Upper lobe of right lung (tissue), 1 donor: Measurements from ENCODE around the gene LRMDA. TPM values are rescaled to one million over a fixed set of nuclear protein-coding genes. Genes with fewer than 3 reads are reported as not detected.

Source experiments
- ATAC-seq: fragments of 200-7000 bp; cut with Tn5 transposase; one replicate; pipeline ENCODE4 v1.9.1; 2020; ENCODE audit warnings: mild to moderate bottlenecking, moderate library complexity
- DNase-seq: peaks from one replicate; pipeline ENCODE4 v3.0.0-alpha.2; 2020
- H3K27ac ChIP-seq: fragments of 200-600 bp; one replicate; pipeline ENCODE4 v1.8.0; 2022
- H3K27me3 ChIP-seq: fragments of 200-600 bp; one replicate; pipeline ENCODE4 v1.8.0; 2022; ENCODE audit warnings: mild to moderate bottlenecking
- H3K36me3 ChIP-seq: fragments of 200-600 bp; one replicate; pipeline ENCODE4 v1.8.0; 2022
- H3K4me1 ChIP-seq: fragments of 200-600 bp; one replicate; pipeline ENCODE4 v1.8.0; 2022
- H3K4me3 ChIP-seq: fragments of 200-600 bp; one replicate; pipeline ENCODE4 v1.8.0; 2022; ENCODE audit warnings: mild to moderate bottlenecking
- H3K9me3 ChIP-seq: fragments of 200-600 bp; one replicate; pipeline ENCODE4 v1.8.0; 2022
- intact Hi-C: fragments of 100-400 bp; cut with DNase I; formaldehyde crosslinking; loops from one replicate; pipeline ENCODE4 v1.11.0; 2022
- total RNA-seq: library from RNA; stranded (reverse); fragmentation: NEBNext Ultra II Directional; extraction: Animal tissue kit (Norgen Biotek cat#: 25700); gene quantifications from one replicate; pipeline ENCODE4 v1.2.1, GENCODE V29; 2021
- TF ChIP-seq, protein P1 (sequence below): fragments of 200-600 bp; IDR thresholded peaks from one replicate; pipeline ENCODE4 v1.8.0; 2022; ENCODE audit warnings: antibody characterized with exemption
- donor health status: DM: no; HTN: yes; CAD: no; lungs with severe emphysema.

Gene LRMDA
- total RNA-seq, 1 donor from 2014 or later: 20.0 TPM

DNA sequence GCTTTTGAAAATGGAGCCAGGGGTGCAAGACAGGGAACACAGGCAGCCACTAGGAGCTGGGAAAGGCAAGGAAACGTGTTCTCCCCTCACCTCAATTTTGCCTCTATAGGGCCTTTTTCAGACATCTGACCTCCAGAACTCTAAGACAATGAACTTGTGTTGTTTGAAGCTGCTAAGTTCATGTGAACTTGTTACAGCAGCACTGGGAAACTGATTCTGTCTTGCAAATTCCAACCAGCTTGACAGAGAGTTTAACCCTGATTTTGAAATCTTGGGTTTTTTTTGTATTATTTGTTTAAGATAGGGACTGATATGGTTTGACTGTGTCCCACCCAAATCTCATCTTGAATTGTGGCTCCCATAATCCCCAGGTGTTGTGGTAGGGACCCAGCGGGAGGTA is 852.9 kb downstream of the LRMDA start:
- Histone ChIP-seq H3K27ac (no peak overlapping the region), H3K4me1 (no peaks in the 10 kb centered on the region), H3K27me3 (no peaks in the 10 kb centered on the region), H3K4me3 (no peak overlapping the region), H3K9me3 (no peaks in the 10 kb centered on the region), H3K36me3 (no peaks in the 10 kb centered on the region)
- ATAC-seq (no peak), DNase-seq (no peak)
- TF ChIP-seq, protein P1, sequence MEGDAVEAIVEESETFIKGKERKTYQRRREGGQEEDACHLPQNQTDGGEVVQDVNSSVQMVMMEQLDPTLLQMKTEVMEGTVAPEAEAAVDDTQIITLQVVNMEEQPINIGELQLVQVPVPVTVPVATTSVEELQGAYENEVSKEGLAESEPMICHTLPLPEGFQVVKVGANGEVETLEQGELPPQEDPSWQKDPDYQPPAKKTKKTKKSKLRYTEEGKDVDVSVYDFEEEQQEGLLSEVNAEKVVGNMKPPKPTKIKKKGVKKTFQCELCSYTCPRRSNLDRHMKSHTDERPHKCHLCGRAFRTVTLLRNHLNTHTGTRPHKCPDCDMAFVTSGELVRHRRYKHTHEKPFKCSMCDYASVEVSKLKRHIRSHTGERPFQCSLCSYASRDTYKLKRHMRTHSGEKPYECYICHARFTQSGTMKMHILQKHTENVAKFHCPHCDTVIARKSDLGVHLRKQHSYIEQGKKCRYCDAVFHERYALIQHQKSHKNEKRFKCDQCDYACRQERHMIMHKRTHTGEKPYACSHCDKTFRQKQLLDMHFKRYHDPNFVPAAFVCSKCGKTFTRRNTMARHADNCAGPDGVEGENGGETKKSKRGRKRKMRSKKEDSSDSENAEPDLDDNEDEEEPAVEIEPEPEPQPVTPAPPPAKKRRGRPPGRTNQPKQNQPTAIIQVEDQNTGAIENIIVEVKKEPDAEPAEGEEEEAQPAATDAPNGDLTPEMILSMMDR: no peak
- intact Hi-C loops: no loop called here

DNA sequence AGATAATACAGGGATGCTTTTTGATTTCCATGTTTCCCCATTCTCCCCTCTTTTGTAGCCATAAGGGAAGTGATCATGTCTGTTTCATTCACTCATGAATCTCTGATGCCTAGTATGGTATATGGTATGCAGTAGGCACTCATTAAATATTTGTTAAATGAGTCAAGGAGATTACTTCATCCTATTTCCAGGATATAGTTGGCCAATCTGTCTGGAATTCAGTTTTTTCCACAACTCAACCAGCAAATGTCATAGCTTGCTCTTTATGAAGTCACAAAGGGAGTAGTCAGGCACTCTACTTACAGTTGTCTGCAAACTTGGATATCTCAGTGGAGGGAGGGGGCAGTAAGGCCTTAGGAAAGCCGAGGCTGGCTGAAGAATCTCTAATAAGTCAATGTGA is 853.6 kb downstream of the LRMDA start:
- intact Hi-C loops: no loop called here
- Histone ChIP-seq H3K27ac (no peak overlapping the region), H3K27me3 (no peaks in the 10 kb centered on the region), H3K4me3 (no peak overlapping the region), H3K36me3 (no peaks in the 10 kb centered on the region), H3K9me3 (no peaks in the 10 kb centered on the region), H3K4me1 (no peaks in the 10 kb centered on the region)
- TF ChIP-seq, protein P1: no peak
- DNase-seq (no peak), ATAC-seq (no peak)

DNA sequence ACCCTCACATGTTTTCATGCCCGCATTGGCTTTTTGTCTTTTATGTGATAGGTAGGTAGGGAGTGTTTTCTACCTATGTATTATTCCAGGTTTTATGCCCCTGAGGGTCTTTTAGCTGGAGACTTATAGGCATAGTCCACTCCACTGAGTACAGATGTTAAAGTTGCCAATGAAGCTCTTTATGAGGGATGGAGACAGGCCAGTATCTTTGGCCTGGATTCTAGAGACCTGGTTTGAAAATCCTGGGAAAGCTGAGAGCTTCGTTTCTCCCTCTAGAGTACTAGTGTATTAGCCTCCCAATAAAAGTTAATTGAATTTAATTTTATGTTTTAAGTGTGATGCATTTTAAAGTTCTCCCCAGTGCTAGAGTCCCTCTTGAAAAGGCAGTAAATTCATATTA is 854.1 kb downstream of the LRMDA start:
- Histone ChIP-seq H3K36me3 (no peaks in the 10 kb centered on the region), H3K27ac (no peak overlapping the region), H3K4me1 (no peaks in the 10 kb centered on the region), H3K9me3 (no peaks in the 10 kb centered on the region), H3K27me3 (no peaks in the 10 kb centered on the region), H3K4me3 (no peak overlapping the region)
- TF ChIP-seq, protein P1: no peak
- no peak for DNase-seq
- ATAC-seq: no peak
- intact Hi-C loops: no loop called here

DNA sequence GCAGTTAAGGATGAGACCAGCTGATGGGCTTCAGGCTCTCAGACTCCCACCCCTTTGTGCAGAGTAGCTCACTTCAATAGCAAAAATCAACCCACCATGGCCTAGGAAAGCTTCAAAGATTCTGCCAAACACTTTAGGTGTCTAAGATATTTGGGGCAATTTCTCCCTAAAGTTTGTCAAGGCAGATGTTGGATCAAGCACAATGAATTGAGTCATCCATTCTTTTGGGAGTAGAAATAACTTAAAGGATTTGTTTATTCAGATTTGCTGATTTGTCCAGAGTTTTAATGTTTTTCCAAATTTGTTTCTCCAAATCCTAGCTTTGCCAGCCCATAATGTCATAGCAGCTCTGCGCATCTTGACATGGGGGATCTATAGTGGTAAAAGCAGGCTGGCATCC is 855.1 kb downstream of the LRMDA start:
- no peaks in the 10 kb centered on the region for H3K36me3 ChIP-seq
- H3K27ac ChIP-seq: no peak overlapping the region
- H3K27me3 ChIP-seq: no peaks in the 10 kb centered on the region
- ATAC-seq (no peak), DNase-seq (no peak)
- intact Hi-C loops: no loop called here
- no peaks in the 10 kb centered on the region for H3K9me3 ChIP-seq
- TF ChIP-seq, protein P1: no peak
- no peaks in the 10 kb centered on the region for H3K4me1 ChIP-seq
- no peak overlapping the region for H3K4me3 ChIP-seq

DNA sequence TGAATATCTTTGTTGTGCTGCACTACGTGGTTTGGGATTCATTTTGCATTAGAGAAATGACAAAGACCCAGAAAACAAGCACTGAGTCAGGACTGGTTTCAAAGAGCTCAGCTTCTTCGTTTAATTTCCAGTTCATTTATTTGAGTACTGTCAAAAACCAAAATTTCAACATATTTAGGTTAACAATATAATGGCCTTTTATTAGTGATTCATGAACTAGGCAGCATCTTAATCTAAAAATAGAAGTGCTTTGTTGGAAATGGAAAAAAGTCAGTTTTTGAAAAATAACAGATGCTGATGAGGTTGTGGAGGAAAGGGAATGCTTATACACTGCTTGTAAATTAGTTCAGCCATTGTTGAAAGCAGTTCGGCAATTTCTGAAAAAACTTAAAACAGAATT is 856.4 kb downstream of the LRMDA start:
- H3K9me3 ChIP-seq: no peaks in the 10 kb centered on the region
- TF ChIP-seq, protein P1: no peak
- H3K4me3 ChIP-seq: no peak overlapping the region
- H3K27me3 ChIP-seq: no peaks in the 10 kb centered on the region
- H3K36me3 ChIP-seq: no peaks in the 10 kb centered on the region
- ATAC-seq (no peak), DNase-seq (no peak)
- H3K27ac ChIP-seq: no peak overlapping the region
- intact Hi-C loops: no loop called here
- H3K4me1 ChIP-seq: no peaks in the 10 kb centered on the region

DNA sequence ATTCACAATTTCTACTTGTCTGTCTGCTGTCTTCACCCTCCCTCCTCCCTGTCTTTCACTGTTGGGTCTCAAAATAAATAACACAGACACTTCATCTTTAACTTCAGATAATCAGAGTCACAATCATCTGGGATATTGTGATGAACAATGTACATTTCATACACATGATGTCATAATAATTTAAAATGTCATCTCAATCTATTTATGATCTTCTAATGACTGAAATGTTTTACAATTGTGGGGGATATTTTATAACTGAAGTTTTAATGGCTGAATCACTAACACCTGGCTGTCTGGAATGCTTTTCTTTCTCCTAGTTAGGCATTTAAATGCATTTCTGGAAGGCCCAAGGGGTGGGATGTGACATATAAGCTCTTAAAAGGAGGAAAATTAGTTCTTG is 859.8 kb downstream of the LRMDA start:
- Histone ChIP-seq H3K4me3 (no peak overlapping the region), H3K36me3 (no peaks in the 10 kb centered on the region), H3K9me3 (no peaks in the 10 kb centered on the region), H3K4me1 (no peaks in the 10 kb centered on the region), H3K27ac (no peak overlapping the region), H3K27me3 (no peaks in the 10 kb centered on the region)
- TF ChIP-seq, protein P1: no peak
- ATAC-seq (no peak), DNase-seq (no peak)
- intact Hi-C loops: no loop called here
